Mucosa of descending colon (tissue), 3 donors: ENCODE measurements around the gene ST3GAL3. TPM values are rescaled to one million over a fixed set of nuclear protein-coding genes. Genes with fewer than 3 reads are reported as not detected.

Experiments used
- ATAC-seq: fragments of 200-7000 bp; cut with Tn5 transposase; one replicate; pipeline ENCODE4 v1.9.1; 2020; ENCODE audit warnings: mild to moderate bottlenecking, moderate library complexity
- DNase-seq, 3 donors: peaks; one replicate each; pipeline ENCODE4 v3.0.0-alpha.2; 2020
- H3K36me3 ChIP-seq: fragments of 200-600 bp; one replicate; pipeline ENCODE4 v1.8.0; 2021; ENCODE audit warnings: low read depth, mild to moderate bottlenecking
- H3K4me1 ChIP-seq: fragments of 200-600 bp; one replicate; pipeline ENCODE4 v1.8.0; 2021; ENCODE audit warnings: low read depth, mild to moderate bottlenecking
- H3K4me3 ChIP-seq: fragments of 200-600 bp; one replicate; pipeline ENCODE4 v1.8.0; 2021; ENCODE audit warnings: mild to moderate bottlenecking
- H3K9me3 ChIP-seq: fragments of 200-600 bp; one replicate; pipeline ENCODE4 v1.8.0; 2021; ENCODE audit warnings: mild to moderate bottlenecking
- intact Hi-C, 2 donors: fragments of 100-400 bp; cut with DNase I in 1 of 2; cut with micrococcal nuclease in 1 of 2; formaldehyde crosslinking; loops; one replicate each; pipeline versions ENCODE4 v1.11.0 to v1.11.1; 2022; cut with DNase I, micrococcal nuclease
- total RNA-seq, 3 donors: library from RNA; stranded (reverse); fragmentation: NEBNext Ultra II Directional in 2 of 3; extraction: Animal tissue kit (Norgen Biotek cat#: 25700) in 2 of 3; gene quantifications; one replicate each; pipeline versions ENCODE4 v1.2.1 to v1.2.4, GENCODE V29; 2021 to 2023
- TF ChIP-seq, protein P1 (sequence below): fragments of 200-600 bp; IDR thresholded peaks from one replicate; pipeline ENCODE4 v1.8.0; 2022; ENCODE audit warnings: antibody characterized with exemption, mild to moderate bottlenecking
- donor health status: DM: no; HTN: no; CAD: no; lungs with moderate emphysema.
- donor health status: DM: no; HTN: no; CAD: no.
- donor health status: DM: no; HTN: yes; CAD: no.

Gene ST3GAL3
- total RNA-seq, 3 donors from 2014 or later = 9.5 to 26.3 (median 18.2) TPM

DNA sequence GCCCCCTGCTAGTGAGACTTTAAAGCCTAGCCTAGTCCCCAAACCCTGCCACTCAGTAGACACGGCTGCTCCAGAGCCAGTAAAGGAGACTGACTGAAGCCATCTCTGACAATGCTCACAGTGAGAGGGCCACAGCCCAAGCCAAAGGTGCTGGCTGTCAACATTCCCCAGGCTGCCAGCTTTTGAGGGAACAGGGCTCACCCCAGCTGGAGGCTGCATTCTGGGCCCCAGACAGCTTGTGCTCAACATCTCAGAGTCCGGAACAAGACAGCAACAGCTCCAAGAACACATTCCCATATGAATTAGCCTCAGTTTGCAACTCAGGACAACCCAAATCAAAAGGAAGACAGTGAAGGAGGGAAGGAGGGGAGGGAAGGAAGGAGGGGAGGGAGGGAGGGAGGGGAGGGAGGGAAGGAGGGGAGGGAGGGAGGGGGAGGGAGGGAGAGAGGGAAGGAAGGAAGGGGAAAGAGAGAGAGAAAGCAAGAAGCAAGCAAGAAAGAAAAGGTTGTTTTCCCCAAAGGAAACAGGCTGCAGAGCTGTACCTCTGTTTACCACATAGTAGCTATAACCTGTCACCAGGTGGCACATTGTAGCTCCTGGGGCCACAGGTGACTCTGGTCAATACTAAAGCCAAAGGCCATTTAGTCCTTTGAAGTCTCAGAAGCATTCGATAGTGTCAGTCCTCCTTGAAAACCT is 231.7 kb downstream of the ST3GAL3 start:
- Histone ChIP-seq H3K36me3 (no peaks in the 10 kb centered on the region), H3K4me1 (peaks cover 9% of the 10 kb centered on the region), H3K9me3 (no peaks in the 10 kb centered on the region), H3K4me3 (no peak overlapping the region)
- TF ChIP-seq, protein P1, sequence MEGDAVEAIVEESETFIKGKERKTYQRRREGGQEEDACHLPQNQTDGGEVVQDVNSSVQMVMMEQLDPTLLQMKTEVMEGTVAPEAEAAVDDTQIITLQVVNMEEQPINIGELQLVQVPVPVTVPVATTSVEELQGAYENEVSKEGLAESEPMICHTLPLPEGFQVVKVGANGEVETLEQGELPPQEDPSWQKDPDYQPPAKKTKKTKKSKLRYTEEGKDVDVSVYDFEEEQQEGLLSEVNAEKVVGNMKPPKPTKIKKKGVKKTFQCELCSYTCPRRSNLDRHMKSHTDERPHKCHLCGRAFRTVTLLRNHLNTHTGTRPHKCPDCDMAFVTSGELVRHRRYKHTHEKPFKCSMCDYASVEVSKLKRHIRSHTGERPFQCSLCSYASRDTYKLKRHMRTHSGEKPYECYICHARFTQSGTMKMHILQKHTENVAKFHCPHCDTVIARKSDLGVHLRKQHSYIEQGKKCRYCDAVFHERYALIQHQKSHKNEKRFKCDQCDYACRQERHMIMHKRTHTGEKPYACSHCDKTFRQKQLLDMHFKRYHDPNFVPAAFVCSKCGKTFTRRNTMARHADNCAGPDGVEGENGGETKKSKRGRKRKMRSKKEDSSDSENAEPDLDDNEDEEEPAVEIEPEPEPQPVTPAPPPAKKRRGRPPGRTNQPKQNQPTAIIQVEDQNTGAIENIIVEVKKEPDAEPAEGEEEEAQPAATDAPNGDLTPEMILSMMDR = no peak
- ATAC-seq (no peak), DNase-seq (no peak)
- intact Hi-C loops = no loop called here

DNA sequence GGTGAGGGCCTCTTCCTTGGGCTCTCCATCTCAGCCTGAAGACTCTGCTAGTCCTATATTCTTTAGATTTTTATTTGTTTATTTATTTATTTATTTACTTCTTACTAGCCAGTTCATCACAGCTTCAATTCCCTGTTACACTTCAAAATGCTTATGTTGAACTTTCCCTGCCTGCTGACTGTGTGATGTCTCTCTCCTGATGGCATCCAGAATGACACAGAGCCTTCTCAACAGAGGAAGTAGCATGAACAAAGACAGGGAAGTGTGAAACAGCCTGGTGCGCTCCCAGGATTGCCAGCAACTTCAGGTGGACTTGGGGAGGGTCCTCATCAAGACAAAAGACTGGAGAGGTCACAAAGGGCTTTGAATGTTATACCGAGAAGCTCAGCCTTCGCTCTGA is 235.1 kb downstream of the ST3GAL3 start:
- TF ChIP-seq, protein P1 = no peak
- peaks cover 16% of the 10 kb centered on the region for H3K4me1 ChIP-seq
- peaks cover 5% of the 10 kb centered on the region for H3K36me3 ChIP-seq
- intact Hi-C loops = no loop called here
- no peak overlapping the region for H3K4me3 ChIP-seq
- no peaks in the 10 kb centered on the region for H3K9me3 ChIP-seq
- ATAC-seq (no peak), DNase-seq (no peak)

DNA sequence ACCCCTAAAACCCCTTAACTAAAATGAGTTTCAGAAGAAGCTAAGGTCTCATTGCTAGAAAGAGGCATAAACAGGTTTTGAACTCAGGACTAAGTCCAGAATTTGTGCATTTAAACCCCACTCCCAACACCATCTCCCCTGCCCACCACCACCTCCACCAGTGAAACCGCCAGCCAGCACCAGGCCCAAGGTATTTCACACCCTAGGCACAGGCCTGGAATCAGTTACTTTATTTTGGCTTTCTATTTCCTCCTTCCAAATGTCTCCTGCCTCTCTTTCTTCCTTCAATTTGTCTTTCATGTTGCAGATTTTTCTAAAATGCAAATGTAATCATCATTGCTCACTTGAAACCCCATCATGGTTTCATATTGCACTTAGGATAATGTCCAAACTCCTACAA is 237.5 kb downstream of the ST3GAL3 start:
- Histone ChIP-seq H3K4me1 (peaks cover 24% of the 10 kb centered on the region), H3K36me3 (peaks cover 5% of the 10 kb centered on the region), H3K4me3 (no peak overlapping the region), H3K9me3 (no peaks in the 10 kb centered on the region)
- TF ChIP-seq, protein P1 = no peak
- intact Hi-C loops = no loop called here
- no peak for ATAC-seq
- no peak for DNase-seq

DNA sequence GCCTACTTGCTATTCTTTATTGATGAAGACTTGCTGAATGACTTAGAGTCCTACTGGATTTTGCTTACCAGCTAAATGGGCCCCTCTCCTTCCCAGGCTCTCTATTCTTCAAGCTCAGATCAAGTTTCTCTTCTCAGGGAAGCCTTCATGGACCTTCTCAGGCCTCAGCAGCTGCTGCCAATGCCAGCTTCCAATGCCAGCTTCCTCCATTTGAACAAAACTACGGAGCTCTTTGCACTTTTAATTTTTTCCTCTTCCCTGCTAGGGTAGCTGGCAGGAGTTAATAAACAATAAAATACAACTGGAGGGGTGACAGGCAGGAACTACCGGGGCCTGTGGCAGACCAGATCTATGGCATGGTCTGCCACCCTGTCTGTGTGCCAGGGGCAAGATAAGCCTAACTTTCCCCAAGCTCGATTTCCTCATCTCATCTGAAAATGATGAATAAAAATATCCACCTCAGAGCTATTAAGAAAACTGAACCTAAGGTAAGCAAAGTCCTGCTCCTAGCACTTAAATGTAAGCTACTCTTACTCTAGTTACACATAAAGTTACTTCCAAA is 238.4 kb downstream of the ST3GAL3 start:
- DNase-seq = no peak
- Histone ChIP-seq H3K9me3 (no peaks in the 10 kb centered on the region), H3K36me3 (peaks cover 5% of the 10 kb centered on the region), H3K4me1 (peaks cover 24% of the 10 kb centered on the region), H3K4me3 (peak overlapping the region; percentile 36)
- ATAC-seq = no peak
- TF ChIP-seq, protein P1 = no peak
- intact Hi-C loops = no loop called here

DNA sequence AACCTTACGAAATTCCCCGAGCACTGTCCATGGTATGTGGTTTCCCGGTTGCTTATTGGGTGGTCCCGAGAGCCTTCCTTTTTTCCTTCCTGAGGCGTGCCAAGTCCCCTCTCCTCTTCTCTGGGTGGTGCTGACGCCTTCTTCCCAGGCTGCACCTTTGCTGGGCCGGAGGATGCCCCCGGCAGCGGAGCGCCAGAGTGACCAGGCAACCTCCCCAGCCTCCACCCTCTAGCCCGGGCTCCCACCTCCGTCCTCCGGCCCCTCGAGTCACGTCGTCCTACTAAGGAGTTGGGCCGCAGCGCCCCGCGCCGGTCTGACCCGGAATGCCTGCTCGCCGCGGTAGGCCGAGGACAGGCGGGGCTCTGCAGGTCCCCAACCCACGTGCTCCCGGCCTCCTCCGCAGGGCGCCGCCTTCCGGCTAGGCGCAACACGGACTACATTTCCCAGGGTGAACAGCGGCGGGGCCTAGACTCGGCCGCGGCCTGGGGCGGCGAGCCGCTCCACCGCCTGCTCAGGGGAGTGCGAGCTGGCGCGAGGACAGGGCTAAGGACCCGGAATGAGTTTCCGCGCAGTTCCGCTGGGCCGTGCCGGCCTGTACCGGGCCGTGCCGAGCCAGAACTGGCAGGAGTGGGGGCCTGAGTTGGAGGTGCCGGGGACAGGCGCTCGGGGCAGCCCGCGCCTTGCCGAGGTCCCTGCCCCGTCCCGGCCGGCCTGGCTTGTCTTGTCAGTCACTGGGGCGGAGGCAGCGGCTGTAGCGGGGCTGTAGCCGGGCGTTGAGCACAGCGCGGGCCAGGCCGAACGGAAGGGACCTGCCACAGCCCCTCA is 239.1 kb downstream of the ST3GAL3 start, which contains the start of gene IPO13:
TSS of gene IPO13 (plus strand) at position 715 of the 825 bp plus-strand sequence. CDS start 651 bp downstream, outside the sequence.
- peak within 1 kb of the TSS; percentile 36 for H3K4me3 ChIP-seq
- H3K4me1 ChIP-seq = peaks cover 24% of the 10 kb centered on the region
- DNase-seq = peak; percentile 97 to 99 (median 97)
- intact Hi-C loops = no loop called here
- peaks cover 5% of the 10 kb centered on the region for H3K36me3 ChIP-seq
- TF ChIP-seq, protein P1 = peak; percentile 82
- H3K9me3 ChIP-seq = no peaks in the 10 kb centered on the region
- peak; percentile 98 for ATAC-seq
